DND-41 (cell line): ENCODE results near the gene KDM6B.

ENCODE experiments used
- ATAC-seq: fragments of 200-7000 bp; cut with Tn5 transposase; 3 replicates; pipeline ENCODE4 v1.9.1; 2021; ENCODE audit warnings: low read depth; ENCODE audit not compliant: insufficient read depth
- DNase-seq: peaks from one replicate; pipeline ENCODE4 v3.0.0-alpha.2; 2020
- H2AFZ ChIP-seq: 2 replicates; pipeline ENCODE4 v1.6.0; 2012; ENCODE audit warnings: low read depth, low read length
- H3K27ac ChIP-seq: 2 replicates; pipeline ENCODE4 v1.5.1; 2012; ENCODE audit warnings: low read length, inconsistent platforms
- H3K27me3 ChIP-seq: fragments of 200-600 bp; sonication (generic); 2 replicates; pipeline ENCODE4 v1.6.0; 2012; ENCODE audit warnings: low read length, mild to moderate bottlenecking, inconsistent platforms; ENCODE audit not compliant: insufficient read depth, poor library complexity
- H3K36me3 ChIP-seq: 2 replicates; pipeline ENCODE4 v1.5.1; 2012; ENCODE audit warnings: low read length, inconsistent platforms; ENCODE audit not compliant: insufficient read depth
- H3K4me1 ChIP-seq: 2 replicates; pipeline ENCODE4 v1.5.1; 2012; ENCODE audit warnings: mild to moderate bottlenecking, low read length; ENCODE audit not compliant: insufficient read depth
- H3K4me2 ChIP-seq: 2 replicates; pipeline ENCODE4 v1.6.0; 2012; ENCODE audit warnings: mild to moderate bottlenecking, moderate library complexity, low read length, inconsistent platforms; ENCODE audit not compliant: insufficient read depth
- H3K4me3 ChIP-seq, 2 experiments: fragments of 200-600 bp in 1 of 2; shearing (Covaris generic) in 1 of 2; 2 replicates each; pipeline ENCODE4 v1.5.1; 2012 to 2016; ENCODE audit warnings: inconsistent platforms in 2 of 2, low read length in 2 of 2, mild to moderate bottlenecking in 2 of 2, low read depth in 1 of 2, moderate library complexity in 1 of 2
- H3K79me2 ChIP-seq: 2 replicates; pipeline ENCODE4 v1.6.0; 2012; ENCODE audit warnings: low read length, inconsistent platforms; ENCODE audit not compliant: insufficient read depth
- H3K9ac ChIP-seq: 2 replicates; pipeline ENCODE4 v1.6.0; 2012; ENCODE audit warnings: low read depth, mild to moderate bottlenecking, inconsistent platforms, low read length, moderate library complexity
- H3K9me3 ChIP-seq: 2 replicates; pipeline ENCODE4 v1.5.1; 2012; ENCODE audit warnings: low read length, moderate library complexity, mild to moderate bottlenecking, inconsistent platforms; ENCODE audit not compliant: insufficient read depth, severe bottlenecking
- H4K20me1 ChIP-seq: 2 replicates; pipeline ENCODE4 v1.6.0; 2012; ENCODE audit warnings: low read length; ENCODE audit not compliant: insufficient read depth
- CTCF ChIP-seq: IDR thresholded peaks from 2 replicates; pipeline ENCODE4 v1.5.1; 2012; ENCODE audit warnings: borderline replicate concordance, low read length, moderate library complexity, mild to moderate bottlenecking; ENCODE audit not compliant: poor library complexity, severe bottlenecking; ENCODE audit errors: extremely low read depth
- EZH2 ChIP-seq: IDR thresholded peaks from 3 replicates; pipeline ENCODE4 v1.6.1; 2012; ENCODE audit warnings: borderline replicate concordance, low read depth, mild to moderate bottlenecking, moderate library complexity, low read length, inconsistent platforms; ENCODE audit not compliant: severe bottlenecking

Gene KDM6B

DNA sequence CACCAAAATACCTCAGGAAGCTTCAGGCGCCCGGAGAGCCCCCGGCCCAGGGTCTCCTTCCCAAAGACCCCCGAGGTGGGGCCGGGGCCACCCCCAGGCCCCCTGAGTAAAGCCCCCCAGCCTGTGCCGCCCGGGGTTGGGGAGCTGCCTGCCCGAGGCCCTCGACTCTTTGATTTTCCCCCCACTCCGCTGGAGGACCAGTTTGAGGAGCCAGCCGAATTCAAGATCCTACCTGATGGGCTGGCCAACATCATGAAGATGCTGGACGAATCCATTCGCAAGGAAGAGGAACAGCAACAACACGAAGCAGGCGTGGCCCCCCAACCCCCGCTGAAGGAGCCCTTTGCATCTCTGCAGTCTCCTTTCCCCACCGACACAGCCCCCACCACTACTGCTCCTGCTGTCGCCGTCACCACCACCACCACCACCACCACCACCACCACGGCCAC lies 14.1 kb downstream of the KDM6B start:
- Histone ChIP-seq H3K36me3 (peaks cover 43% of the 10 kb centered on the region; the same call in 1 of the 2 replicates), H3K79me2 (no peaks in the 10 kb centered on the region; the same call in 1 of the 2 replicates), H2AFZ (no peak overlapping the region), H3K4me2 (no peak overlapping the region), H3K9me3 (no peaks in the 10 kb centered on the region), H3K4me1 (peaks cover 41% of the 10 kb centered on the region), H3K27ac (no peak overlapping the region), H3K9ac (no peak overlapping the region), H3K27me3 (peaks cover under 1% of the 10 kb centered on the region), H4K20me1 (peaks cover 20% of the 10 kb centered on the region; the same call in 1 of the 2 replicates), H3K4me3 (no peak overlapping the region)
- no peak for ATAC-seq
- no peak for TF ChIP-seq EZH2
- no peak for TF ChIP-seq CTCF
- no peak for DNase-seq

DNA sequence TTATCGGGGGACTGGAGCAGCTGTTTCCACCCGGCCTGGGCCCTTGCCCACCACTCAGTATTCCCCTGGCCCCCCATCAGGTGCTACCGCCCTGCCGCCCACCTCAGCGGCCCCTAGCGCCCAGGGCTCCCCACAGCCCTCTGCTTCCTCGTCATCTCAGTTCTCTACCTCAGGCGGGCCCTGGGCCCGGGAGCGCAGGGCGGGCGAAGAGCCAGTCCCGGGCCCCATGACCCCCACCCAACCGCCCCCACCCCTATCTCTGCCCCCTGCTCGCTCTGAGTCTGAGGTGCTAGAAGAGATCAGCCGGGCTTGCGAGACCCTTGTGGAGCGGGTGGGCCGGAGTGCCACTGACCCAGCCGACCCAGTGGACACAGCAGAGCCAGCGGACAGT lies 14.7 kb downstream of the KDM6B start:
- DNase-seq (no peak), ATAC-seq (no peak)
- H3K27ac ChIP-seq: no peak overlapping the region
- no peaks in the 10 kb centered on the region for H3K9me3 ChIP-seq
- H3K79me2 ChIP-seq: no peaks in the 10 kb centered on the region; the same call in 1 of the 2 replicates
- no peak overlapping the region for H3K9ac ChIP-seq
- no peak overlapping the region for H2AFZ ChIP-seq
- H3K27me3 ChIP-seq: no peaks in the 10 kb centered on the region
- peaks cover 35% of the 10 kb centered on the region for H3K4me1 ChIP-seq
- peaks cover 18% of the 10 kb centered on the region; the same call in 1 of the 2 replicates for H4K20me1 ChIP-seq
- TF ChIP-seq EZH2 (no peak), CTCF (no peak)
- H3K36me3 ChIP-seq: peaks cover 44% of the 10 kb centered on the region; the same call in 1 of the 2 replicates
- H3K4me2 ChIP-seq: no peak overlapping the region
- no peak overlapping the region for H3K4me3 ChIP-seq

GRCh38 chr17:7849130-7849750 lies 15.2 kb downstream of the KDM6B start:
- ATAC-seq (no peak), DNase-seq (no peak)
- Histone ChIP-seq H3K4me3 (no peak overlapping the region), H3K27me3 (no peaks in the 10 kb centered on the region), H3K36me3 (peaks cover 44% of the 10 kb centered on the region; the same call in 1 of the 2 replicates), H3K4me2 (no peak overlapping the region), H3K79me2 (no peaks in the 10 kb centered on the region; the same call in 1 of the 2 replicates), H3K9ac (no peak overlapping the region), H4K20me1 (peaks cover 15% of the 10 kb centered on the region; the same call in 1 of the 2 replicates), H3K4me1 (peaks cover 30% of the 10 kb centered on the region), H2AFZ (no peak overlapping the region), H3K9me3 (no peaks in the 10 kb centered on the region), H3K27ac (no peak overlapping the region)
- no peak for TF ChIP-seq CTCF
- TF ChIP-seq EZH2: no peak
